IMR-90 (cell line): Measurements from ENCODE around the gene MARCHF6. TPM values are rescaled to one million over a fixed set of nuclear protein-coding genes. Genes with fewer than 3 reads are reported as not detected.

Source experiments
- ATAC-seq: fragments of 200-7000 bp; cut with Tn5 transposase; 2 replicates; pipeline ENCODE4 v1.9.1; 2020; ENCODE audit warnings: low read depth, mild to moderate bottlenecking, moderate library complexity
- BruUV-seq: library from RNA; stranded (reverse); fragments of 400-500 nt; replicated peaks from 2 replicates; lab custom pipeline; 2021; lab: Mats Ljungman, UMichigan
- CTCF ChIA-PET: fragments of 300-600 bp; formaldehyde crosslinking; extraction: SDS; loops from one replicate; lab custom pipeline; 2021; ENCODE audit warnings: antibody characterized with exemption; lab: Yijun Ruan, JAX
- POLR2A ChIA-PET: fragments of 300-600 bp; sonication (Branson Sonifier 250); formaldehyde crosslinking; loops from one replicate; lab custom pipeline; 2022; ENCODE audit warnings: antibody characterized with exemption; ENCODE audit not compliant: unreplicated experiment; lab: Charles Lee
- DNase-seq: peaks from one replicate; pipeline ENCODE4 v3.0.0; 2013
- H2AFZ ChIP-seq: replicated peaks from 2 replicates; pipeline ENCODE3; 2013; ENCODE audit warnings: low read length, mild to moderate bottlenecking; ENCODE audit not compliant: poor library complexity
- H2AK5ac ChIP-seq: 2 replicates; pipeline ENCODE4 v1.6.1; 2013; ENCODE audit warnings: low read depth, low read length, inconsistent platforms
- H2AK9ac ChIP-seq: replicated peaks from 2 replicates; pipeline ENCODE3; 2013; ENCODE audit warnings: mild to moderate bottlenecking, low read depth, low read length, moderate library complexity; ENCODE audit not compliant: poor library complexity
- H2BK120ac ChIP-seq: 2 replicates; pipeline ENCODE4 v1.6.1; 2013; ENCODE audit warnings: low read depth, low read length, inconsistent platforms
- H2BK15ac ChIP-seq: 3 replicates; pipeline ENCODE4 v1.6.1; 2013; ENCODE audit warnings: low read depth, low read length, inconsistent platforms
- H2BK20ac ChIP-seq: 2 replicates; pipeline ENCODE4 v1.6.1; 2013; ENCODE audit warnings: low read depth, mild to moderate bottlenecking, inconsistent platforms, low read length, moderate library complexity
- H2BK5ac ChIP-seq: 2 replicates; pipeline ENCODE4 v1.6.1; 2013; ENCODE audit warnings: mild to moderate bottlenecking, low read depth, low read length, inconsistent platforms; ENCODE audit not compliant: poor library complexity, severe bottlenecking
- H3K14ac ChIP-seq: replicated peaks from 2 replicates; pipeline ENCODE4 v1.6.1; 2013; ENCODE audit warnings: low read depth, low read length, inconsistent platforms
- H3K18ac ChIP-seq: 2 replicates; pipeline ENCODE4 v1.6.1; 2013; ENCODE audit warnings: low read depth, low read length, control low read depth
- H3K23ac ChIP-seq: 2 replicates; pipeline ENCODE4 v1.6.1; 2013; ENCODE audit warnings: low read depth, low read length, inconsistent platforms
- H3K27ac ChIP-seq: 2 replicates; pipeline ENCODE4 v1.5.1; 2013; ENCODE audit warnings: mild to moderate bottlenecking, control low read depth, low read length; ENCODE audit not compliant: insufficient read depth
- H3K27me3 ChIP-seq: 2 replicates; pipeline ENCODE4 v1.6.1; 2013; ENCODE audit warnings: low read length; ENCODE audit not compliant: control insufficient read depth, insufficient read depth
- H3K36me3 ChIP-seq: 2 replicates; pipeline ENCODE4 v1.6.1; 2013; ENCODE audit warnings: low read length, mixed read lengths; ENCODE audit not compliant: control insufficient read depth, insufficient read depth
- H3K4ac ChIP-seq: 2 replicates; pipeline ENCODE4 v1.6.1; 2013; ENCODE audit warnings: low read depth, low read length, inconsistent platforms
- H3K4me1 ChIP-seq: 2 replicates; pipeline ENCODE4 v1.6.1; 2013; ENCODE audit warnings: low read length, mixed read lengths; ENCODE audit not compliant: control insufficient read depth, insufficient read depth
- H3K4me2 ChIP-seq: 2 replicates; pipeline ENCODE4 v1.6.1; 2013; ENCODE audit warnings: low read depth, mild to moderate bottlenecking, control low read depth, low read length, moderate library complexity
- H3K4me3 ChIP-seq: 2 replicates; pipeline ENCODE4 v1.5.1; 2013; ENCODE audit warnings: low read depth, mild to moderate bottlenecking, control low read depth, low read length, moderate library complexity; ENCODE audit not compliant: insufficient read depth
- H3K56ac ChIP-seq: 2 replicates; pipeline ENCODE4 v1.6.1; 2013; ENCODE audit warnings: low read length, inconsistent platforms; ENCODE audit not compliant: insufficient read depth; ENCODE audit errors: extremely low read depth
- H3K79me1 ChIP-seq, 2 experiments: 2 replicates each; pipeline ENCODE4 v1.6.1; 2013; ENCODE audit warnings: low read length in 2 of 2, inconsistent platforms in 1 of 2, low read depth in 1 of 2
- H3K9ac ChIP-seq: 2 replicates; pipeline ENCODE4 v1.6.1; 2013; ENCODE audit warnings: low read depth, low read length, control low read depth
- H3K9me1 ChIP-seq: 2 replicates; pipeline ENCODE4 v1.6.1; 2013; ENCODE audit warnings: low read length, inconsistent platforms; ENCODE audit not compliant: insufficient read depth
- H3K9me3 ChIP-seq: 2 replicates; pipeline ENCODE4 v1.6.1; 2013; ENCODE audit warnings: low read length; ENCODE audit not compliant: control insufficient read depth, insufficient read depth
- H4K20me1 ChIP-seq: 2 replicates; pipeline ENCODE4 v1.6.1; 2013; ENCODE audit warnings: low read length, inconsistent platforms; ENCODE audit not compliant: insufficient read depth
- H4K5ac ChIP-seq: 2 replicates; pipeline ENCODE4 v1.6.1; 2013; ENCODE audit warnings: mild to moderate bottlenecking, low read depth, low read length, control low read depth
- H4K8ac ChIP-seq, 2 experiments: 2 replicates each; pipeline ENCODE4 v1.6.1; 2013; ENCODE audit warnings: low read depth in 2 of 2, low read length in 2 of 2, control low read depth in 1 of 2, inconsistent platforms in 1 of 2
- H4K91ac ChIP-seq: 2 replicates; pipeline ENCODE4 v1.6.1; 2013; ENCODE audit warnings: low read depth, low read length, inconsistent platforms; ENCODE audit not compliant: insufficient read depth
- CHD1 ChIP-seq: IDR thresholded peaks from 2 replicates; pipeline ENCODE4 v1.6.1; 2012; ENCODE audit warnings: low read depth, low read length, improper control_type of control experiment
- MAFK ChIP-seq: IDR thresholded peaks from 2 replicates; pipeline ENCODE4 v1.6.1; 2012; ENCODE audit warnings: low read depth, low read length, improper control_type of control experiment
- MAZ ChIP-seq: IDR thresholded peaks from 2 replicates; pipeline ENCODE4 v1.6.1; 2012; ENCODE audit warnings: low read depth, mild to moderate bottlenecking, low read length, improper control_type of control experiment, moderate library complexity, borderline replicate concordance
- NFE2L2 ChIP-seq: fragments of 150-350 bp; IDR thresholded peaks from 2 replicates; pipeline ENCODE4 v1.6.1; 2016; ENCODE audit warnings: low read depth, mild to moderate bottlenecking, low read length
- RAD21 ChIP-seq: IDR thresholded peaks from 2 replicates; pipeline ENCODE4 v1.6.1; 2012; ENCODE audit warnings: low read length, improper control_type of control experiment
- RFX5 ChIP-seq: IDR thresholded peaks from 2 replicates; pipeline ENCODE4 v1.8.0; 2012; ENCODE audit warnings: low read depth, mild to moderate bottlenecking, low read length, moderate library complexity
- SMC3 ChIP-seq: fragments of 150-350 bp; IDR thresholded peaks from 2 replicates; pipeline ENCODE4 v1.6.1; 2016; ENCODE audit warnings: low read depth, mild to moderate bottlenecking, antibody characterized with exemption, low read length, moderate library complexity
- WGBS, 2 experiments: methylation state at CpG; one replicate each; pipeline versions ENCODE4 v1.1.5 to v1.1.7; 2013; ENCODE audit warnings: missing lambda C conversion rate in 2 of 2; ENCODE audit not compliant: insufficient read length in 1 of 2; ENCODE audit errors: extremely low coverage in 2 of 2; 5-methylcytosine and 5-hydroxymethylcytosine counted together
- dilution Hi-C: fragments of 300-500 bp; cut with HindIII; formaldehyde crosslinking; loops from one replicate; pipeline ENCODE4 v1.14.3; 2018; ENCODE audit warnings: low sequenced_read_pairs; ENCODE audit not compliant: unreplicated experiment
- in situ Hi-C: fragments of 300-500 bp; cut with MboI; formaldehyde crosslinking; loops from 3 replicates; pipeline ENCODE4 v1.14.3; 2019; ENCODE audit warnings: low sequenced_read_pairs, inconsistent platforms, mixed read lengths
- intact Hi-C: fragments of 100-400 bp; cut with micrococcal nuclease; formaldehyde crosslinking; loops from 2 replicates; pipeline ENCODE4 v1.10.0; 2022
- microRNA-seq, 2 experiments: library from miRNA; stranded (forward) in 1 of 2; unstranded in 1 of 2; fragments of 10-50 nt in 1 of 2; fragments of <30 nt in 1 of 2; gene quantifications in 1 of 2; microRNA quantifications in 1 of 2; one replicate each; pipeline versions ENCODE3 to v1.1.0; 2013 to 2020; ENCODE audit not compliant: insufficient read depth in 1 of 2, insufficient read length in 1 of 2, unreplicated experiment in 1 of 2
- polyA plus RNA-seq, 3 experiments: library from polyadenylated mRNA; depleted of rRNA; stranded (reverse); fragments of >200 nt; gene quantifications; 2 replicates each; pipeline ENCODE4 v1.2.3, GENCODE V29; 2012; ENCODE audit warnings: low replicate concordance in 1 of 3
- small RNA-seq, 5 experiments: library from RNA; depleted of rRNA; stranded (forward); fragments of <200 nt; gene quantifications; one replicate each; pipeline ENCODE3, GENCODE V24; 2012
- total RNA-seq: library from RNA; depleted of rRNA; stranded (reverse); fragments of >200 nt; gene quantifications from 2 replicates; pipeline ENCODE4 v1.2.3, GENCODE V29; 2012; rRNA removed

Gene MARCHF6
- total and polyA plus RNA-seq, 2 of the 4 experiments (the other 2 are of a cell fraction), result 55.2 to 62.6 TPM

GRCh38 chr5:10401498-10401897 lies 48.0 kb downstream of the MARCHF6 start:
- Histone ChIP-seq H2AK5ac (no peak overlapping the region), H2BK5ac (no peak overlapping the region), H3K9ac (no peak overlapping the region), H2BK15ac (no peak overlapping the region), H3K27ac (no peak overlapping the region), H3K27me3 (no peaks in the 10 kb centered on the region), H4K8ac (no peak overlapping the region), H2BK120ac (no peak overlapping the region), H2AFZ (no peak overlapping the region), H2BK20ac (no peak overlapping the region), H3K4ac (no peak overlapping the region), H3K9me1 (peaks cover 5% of the 10 kb centered on the region), H4K5ac (no peak overlapping the region), H3K14ac (no peak overlapping the region), H2AK9ac (no peak overlapping the region), H3K79me1 (peaks cover 23 to 39% of the 10 kb centered on the region in 2 experiments), H3K9me3 (no peaks in the 10 kb centered on the region), H3K4me2 (no peak overlapping the region), H3K36me3 (peaks cover 20% of the 10 kb centered on the region), H3K18ac (no peak overlapping the region), H3K23ac (no peak overlapping the region), H3K56ac (no peak overlapping the region), H3K4me1 (no peaks in the 10 kb centered on the region), H4K91ac (no peak overlapping the region), H4K20me1 (peaks cover 9% of the 10 kb centered on the region), H3K4me3 (no peak overlapping the region)
- DNase-seq, result no peak
- BruUV-seq, result no TSS peak
- TF ChIP-seq CHD1 (no peak), RFX5 (no peak), RAD21 (no peak), SMC3 (no peak), MAZ (no peak), MAFK (no peak), NFE2L2 (no peak)
- CTCF ChIA-PET, result no interaction called here
- no peak for ATAC-seq
- dilution Hi-C loops, result no loop called here
- intact Hi-C loops, result loop anchor here (2.0 kb wide), 1 partner anchor 119 kb away; no protein-coding TSS in a partner anchor
- WGBS, 2 experiments, result no CpG with 5 or more reads among the region's 1 CpG
- POLR2A ChIA-PET, result no interaction called here
- in situ Hi-C loops, result no loop called here

Small RNAs within 50 kb of the gene (microRNA-seq; reads per million reads assigned to microRNA genes)
- gene RF00019 (ENCODE audit: insufficient read depth, insufficient read length), result not detected

Small RNAs within 50 kb of the gene (small RNA-seq; reads per million reads assigned to genes)
- gene RF00019, result 0 reads per million in 5 experiments

Other genes starting within 250 kb of the MARCHF6 start
- gene ATPSCKMT, start 103.8 kb upstream of the MARCHF6 start, total RNA-seq, result 33.9 and 65.8 TPM in 2 replicates
- gene ATPSCKMT, start 103.8 kb upstream of the MARCHF6 start, polyA plus RNA-seq (2012; rRNA removed), result 17.3 and 29.8 TPM in 2 replicates
- gene CCT5, start 103.4 kb upstream of the MARCHF6 start, total RNA-seq, result 481 and 875 TPM in 2 replicates
- gene CCT5, start 103.4 kb upstream of the MARCHF6 start, polyA plus RNA-seq (2012; rRNA removed), result 308 and 358 TPM in 2 replicates
- gene CMBL, start 45.8 kb upstream of the MARCHF6 start, total RNA-seq, result 5.0 and 5.8 TPM in 2 replicates
- gene CMBL, start 45.8 kb upstream of the MARCHF6 start, polyA plus RNA-seq (2012; rRNA removed), result 25.9 and 26.3 TPM in 2 replicates
- gene ROPN1L, start 88.2 kb downstream of the MARCHF6 start, total RNA-seq, result 0.28 and 0.36 TPM in 2 replicates
- gene ROPN1L, start 88.2 kb downstream of the MARCHF6 start, polyA plus RNA-seq (2012; rRNA removed), result 0.34 and 0.50 TPM in 2 replicates
- gene ANKRD33B, start 210.4 kb downstream of the MARCHF6 start, total RNA-seq, result 2.5 and 2.8 TPM in 2 replicates
- 3.3 and 3.8 TPM in 2 replicates for gene ANKRD33B, start 210.4 kb downstream of the MARCHF6 start, polyA plus RNA-seq (2012; rRNA removed)